HepG2 (cell line): ENCODE results near the gene TMPO. TPM values are rescaled to one million over a fixed set of nuclear protein-coding genes. Genes with fewer than 3 reads are reported as not detected.

Source experiments
- CERS6 ChIP-seq: sonication (generic); formaldehyde crosslinking; IDR thresholded peaks from 2 replicates; pipeline ENCODE4 v1.5.0; 2020; ENCODE audit warnings: missing genetic modification reagents
- E2F2 ChIP-seq: sonication (generic); formaldehyde crosslinking; IDR thresholded peaks from 2 replicates; pipeline ENCODE4 v1.4.0; 2020; ENCODE audit warnings: missing genetic modification reagents, borderline replicate concordance
- ETV6 ChIP-seq: sonication (generic); formaldehyde crosslinking; conservative IDR thresholded peaks from 2 replicates; pipeline ENCODE4 v1.4.0; 2020; ENCODE audit warnings: missing genetic modification reagents
- HMGXB4 ChIP-seq, 2 experiments: sonication (generic) in 1 of 2; formaldehyde crosslinking in 1 of 2; IDR thresholded peaks; 2 replicates each; pipeline versions ENCODE4 v1.4.0 to v1.6.1; 2018 to 2020; ENCODE audit warnings: missing genetic modification reagents in 2 of 2, borderline replicate concordance in 1 of 2, low read depth in 1 of 2, mild to moderate bottlenecking in 1 of 2, missing biosample characterization in 1 of 2
- IKZF4 ChIP-seq: sonication (generic); formaldehyde crosslinking; IDR thresholded peaks from 2 replicates; pipeline ENCODE4 v1.5.1; 2020; ENCODE audit warnings: borderline replicate concordance, mild to moderate bottlenecking, low read depth, missing genetic modification reagents; ENCODE audit errors: not compliant biosample characterization
- KLF11 ChIP-seq: IDR thresholded peaks from 2 replicates; pipeline ENCODE4 v1.6.1; 2016; ENCODE audit warnings: missing compliant biosample characterization
- KLF9 ChIP-seq: IDR thresholded peaks from 2 replicates; pipeline ENCODE4 v1.6.1; 2016; ENCODE audit warnings: low read depth
- LBX2 ChIP-seq: sonication (generic); formaldehyde crosslinking; IDR thresholded peaks from 2 replicates; pipeline ENCODE4 v1.5.0; 2020; ENCODE audit warnings: missing genetic modification reagents, mild to moderate bottlenecking, borderline replicate concordance
- MBD4 ChIP-seq: IDR thresholded peaks from 2 replicates; pipeline ENCODE4 v1.6.1; 2012; ENCODE audit warnings: low read length, inconsistent platforms, borderline replicate concordance
- MIER2 ChIP-seq: IDR thresholded peaks from 2 replicates; pipeline ENCODE4 v1.6.1; 2016; ENCODE audit warnings: missing biosample characterization, missing genetic modification reagents
- MLLT10 ChIP-seq: sonication (generic); formaldehyde crosslinking; IDR thresholded peaks from 2 replicates; pipeline ENCODE4 v1.4.0; 2020; ENCODE audit warnings: missing genetic modification reagents
- NCOA1 ChIP-seq: sonication (generic); formaldehyde crosslinking; IDR thresholded peaks from 2 replicates; pipeline ENCODE4 v1.9.0; 2021; ENCODE audit warnings: missing genetic modification reagents
- RARA ChIP-seq: IDR thresholded peaks from 2 replicates; pipeline ENCODE4 v1.6.1; 2016; ENCODE audit warnings: missing genetic modification reagents, missing compliant biosample characterization
- SRF ChIP-seq: IDR thresholded peaks from 2 replicates; pipeline ENCODE4 v1.6.1; 2011; ENCODE audit warnings: mild to moderate bottlenecking, low read depth, low read length, moderate library complexity
- TAF15 ChIP-seq: fragments of 200-400 bp; formaldehyde crosslinking; IDR thresholded peaks from one replicate; pipeline ENCODE4 v1.6.1; 2018; ENCODE audit warnings: mild to moderate bottlenecking, low read depth, low read length; ENCODE audit not compliant: poor library complexity, severe bottlenecking
- THAP11 ChIP-seq: IDR thresholded peaks from 2 replicates; pipeline ENCODE4 v1.6.1; 2016; ENCODE audit warnings: missing biosample characterization, missing genetic modification reagents
- WIZ ChIP-seq: sonication (generic); formaldehyde crosslinking; IDR thresholded peaks from 2 replicates; pipeline ENCODE4 v1.5.1; 2020; ENCODE audit warnings: mild to moderate bottlenecking, missing genetic modification reagents
- XBP1 ChIP-seq: sonication (generic); formaldehyde crosslinking; IDR thresholded peaks from 2 replicates; pipeline ENCODE4 v1.5.0; 2020; ENCODE audit warnings: missing genetic modification reagents
- ZNF510 ChIP-seq: sonication (generic); formaldehyde crosslinking; IDR thresholded peaks from 2 replicates; pipeline ENCODE4 v1.4.0; 2020; ENCODE audit warnings: low read depth, mild to moderate bottlenecking, missing genetic modification reagents
- ZNF543 ChIP-seq: sonication (generic); formaldehyde crosslinking; IDR thresholded peaks from 2 replicates; pipeline ENCODE4 v1.4.0; 2020; ENCODE audit warnings: mild to moderate bottlenecking, missing genetic modification reagents
- ZNF619 ChIP-seq: sonication (generic); formaldehyde crosslinking; IDR thresholded peaks from 2 replicates; pipeline ENCODE4 v1.4.0; 2020; ENCODE audit warnings: mild to moderate bottlenecking, missing genetic modification reagents
- ZNF660 ChIP-seq: sonication (generic); formaldehyde crosslinking; IDR thresholded peaks from 2 replicates; pipeline ENCODE4 v1.5.1; 2020; ENCODE audit warnings: mild to moderate bottlenecking, low read depth, missing genetic modification reagents, borderline replicate concordance
- ZNF800 ChIP-seq: sonication (generic); formaldehyde crosslinking; IDR thresholded peaks from 2 replicates; pipeline ENCODE4 v1.4.0; 2020; ENCODE audit warnings: missing genetic modification reagents
- ZSCAN21 ChIP-seq: sonication (generic); formaldehyde crosslinking; IDR thresholded peaks from 2 replicates; pipeline ENCODE4 v1.8.0; 2022; ENCODE audit warnings: mild to moderate bottlenecking, missing genetic modification reagents, moderate library complexity, borderline replicate concordance
- polyA plus RNA-seq, 8 experiments: library from polyadenylated mRNA; depleted of rRNA in 3 of 8; stranded (reverse) in 7 of 8; unstranded in 1 of 8; fragments of >200 nt; fragmentation: Illumina TruSeq in 4 of 8; extraction: Trizol in 4 of 8; gene quantifications; 2 replicates each; pipeline versions ENCODE4 v1.2.1 to v1.2.3, GENCODE V29; 2011 to 2016; ENCODE audit warnings: low read depth in 4 of 8, missing spikeins in 1 of 8, mixed read lengths in 1 of 8; ENCODE audit not compliant: insufficient read depth in 1 of 8
- total RNA-seq, 5 experiments: library from RNA; depleted of rRNA; stranded (reverse); fragments of >200 nt; fragmentation: Illumina TruSeq; extraction: Trizol; gene quantifications; 2 replicates each; pipeline ENCODE4 v1.2.3, GENCODE V29; 2016; ENCODE audit warnings: low read depth in 1 of 5

Gene TMPO
- total and polyA plus RNA-seq, 2 of the 13 experiments (the other 11 are each of a cell fraction or from before 2014, with no cell fraction given): 24.2 to 167 TPM

- TF ChIP-seq CERS6 (CRISPR knock-in tag): no peak
- no peak for TF ChIP-seq RARA (CRISPR knock-in tag)
- no peak for TF ChIP-seq MBD4
- TF ChIP-seq ZNF660 (CRISPR knock-in tag): no peak
- TF ChIP-seq ZNF800: peak; percentile 40
- TF ChIP-seq KLF11 (CRISPR knock-in tag): no peak
- TF ChIP-seq LBX2 (CRISPR knock-in tag): peak; percentile 25; the same call in 1 of the 2 replicates
- no peak; the same call in 1 of the 2 replicates for TF ChIP-seq ZSCAN21 (CRISPR knock-in tag)
- TF ChIP-seq WIZ (CRISPR knock-in tag): 0 out of 2 replicates have a peak, but pooled peaks have one; percentile 58
- no peak for TF ChIP-seq NCOA1 (CRISPR knock-in tag)
- TF ChIP-seq ZNF543 (CRISPR knock-in tag): peak; percentile 67; the same call in 1 of the 2 replicates
- TF ChIP-seq MIER2 (CRISPR knock-in tag): no peak
- 0 out of 2 replicates have a peak, but pooled peaks have one; percentile 55 for TF ChIP-seq E2F2 (CRISPR knock-in tag)
- TF ChIP-seq SRF: no peak
- TF ChIP-seq ETV6: no peak
- TF ChIP-seq KLF9 (CRISPR knock-in tag): no peak
- TF ChIP-seq HMGXB4 (CRISPR knock-in tag; IDR thresholded peaks at IDR 0.05; ENCODE audit: borderline replicate concordance in 1 of 2, low read depth in 1 of 2): peak; percentile 63 to 83; a peak in 2 of 4 replicates
- no peak for TF ChIP-seq TAF15
- TF ChIP-seq MLLT10 (CRISPR knock-in tag): no peak
- peak; percentile 84 for TF ChIP-seq THAP11
- TF ChIP-seq ZNF510: peak; percentile 35; the same call in 1 of the 2 replicates
- peak; percentile 52 for TF ChIP-seq IKZF4
- no peak for TF ChIP-seq ZNF619 (CRISPR knock-in tag)
- no peak; the same call in 1 of the 2 replicates for TF ChIP-seq XBP1 (CRISPR knock-in tag)
Measured at GRCh38 chr12:98515287-98516110, at the start of gene TMPO (continued).
